ENCODE results near the gene ACAN.

The ACAN gene

DNA sequence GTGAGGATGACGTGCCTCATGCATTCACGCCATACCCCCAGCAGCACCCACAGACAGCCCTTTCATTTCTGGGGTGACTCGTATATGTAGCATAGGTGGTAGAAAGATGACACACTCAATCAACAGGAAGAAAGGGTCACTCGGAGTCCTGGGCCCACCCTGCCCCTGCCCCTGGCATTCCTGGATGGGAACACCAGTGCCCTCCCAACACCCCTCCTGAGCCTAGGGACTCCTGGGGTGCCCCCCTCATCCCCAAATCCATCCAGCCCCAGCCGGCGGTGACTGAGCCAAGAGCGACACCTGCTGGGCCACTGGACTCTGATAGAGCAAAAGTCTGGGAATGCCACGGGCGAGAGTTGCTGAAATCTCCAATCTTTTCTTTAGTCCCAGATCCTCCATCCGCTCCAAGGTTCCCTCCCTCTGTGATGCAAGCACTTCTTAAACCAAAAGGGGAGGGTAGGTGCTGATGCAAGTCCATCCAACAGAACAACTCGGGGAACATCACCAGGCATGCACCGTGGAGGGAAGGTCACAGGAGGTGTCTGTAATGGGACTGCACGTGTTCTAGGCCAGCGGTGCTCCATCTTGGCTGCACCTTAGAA is 31.1 kb downstream of the ACAN start:
- TF ChIP-seq FOXP2 (optimal IDR thresholded peaks at IDR 0.05; ENCODE audit: borderline replicate concordance, extremely low read depth, extremely low read length, insufficient read depth): no peak
- TF ChIP-seq, protein P1, sequence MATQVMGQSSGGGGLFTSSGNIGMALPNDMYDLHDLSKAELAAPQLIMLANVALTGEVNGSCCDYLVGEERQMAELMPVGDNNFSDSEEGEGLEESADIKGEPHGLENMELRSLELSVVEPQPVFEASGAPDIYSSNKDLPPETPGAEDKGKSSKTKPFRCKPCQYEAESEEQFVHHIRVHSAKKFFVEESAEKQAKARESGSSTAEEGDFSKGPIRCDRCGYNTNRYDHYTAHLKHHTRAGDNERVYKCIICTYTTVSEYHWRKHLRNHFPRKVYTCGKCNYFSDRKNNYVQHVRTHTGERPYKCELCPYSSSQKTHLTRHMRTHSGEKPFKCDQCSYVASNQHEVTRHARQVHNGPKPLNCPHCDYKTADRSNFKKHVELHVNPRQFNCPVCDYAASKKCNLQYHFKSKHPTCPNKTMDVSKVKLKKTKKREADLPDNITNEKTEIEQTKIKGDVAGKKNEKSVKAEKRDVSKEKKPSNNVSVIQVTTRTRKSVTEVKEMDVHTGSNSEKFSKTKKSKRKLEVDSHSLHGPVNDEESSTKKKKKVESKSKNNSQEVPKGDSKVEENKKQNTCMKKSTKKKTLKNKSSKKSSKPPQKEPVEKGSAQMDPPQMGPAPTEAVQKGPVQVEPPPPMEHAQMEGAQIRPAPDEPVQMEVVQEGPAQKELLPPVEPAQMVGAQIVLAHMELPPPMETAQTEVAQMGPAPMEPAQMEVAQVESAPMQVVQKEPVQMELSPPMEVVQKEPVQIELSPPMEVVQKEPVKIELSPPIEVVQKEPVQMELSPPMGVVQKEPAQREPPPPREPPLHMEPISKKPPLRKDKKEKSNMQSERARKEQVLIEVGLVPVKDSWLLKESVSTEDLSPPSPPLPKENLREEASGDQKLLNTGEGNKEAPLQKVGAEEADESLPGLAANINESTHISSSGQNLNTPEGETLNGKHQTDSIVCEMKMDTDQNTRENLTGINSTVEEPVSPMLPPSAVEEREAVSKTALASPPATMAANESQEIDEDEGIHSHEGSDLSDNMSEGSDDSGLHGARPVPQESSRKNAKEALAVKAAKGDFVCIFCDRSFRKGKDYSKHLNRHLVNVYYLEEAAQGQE (IDR thresholded peaks at IDR 0.05; ENCODE audit: insufficient read depth in 1 of 2, low read depth in 2 of 2, low read length in 2 of 2): no peak

DNA sequence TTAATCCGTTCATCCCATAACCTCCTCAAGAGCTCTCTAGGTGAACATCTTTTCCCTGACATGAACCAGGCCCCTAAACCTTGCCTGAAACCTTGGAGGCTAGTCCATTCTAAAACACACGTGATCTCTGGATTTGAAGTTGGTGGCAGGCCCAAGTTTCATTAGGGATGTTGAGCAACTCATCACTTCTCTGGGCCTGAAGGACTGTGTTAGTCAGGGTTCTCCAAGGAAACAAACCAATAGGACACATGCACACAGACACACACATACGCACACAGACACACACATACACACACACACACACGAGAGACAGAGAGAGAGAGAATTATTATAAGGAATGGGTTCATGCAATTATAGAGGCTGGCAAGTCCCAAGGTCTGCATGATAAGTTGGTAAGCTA is 31.9 kb downstream of the ACAN start:
- TF ChIP-seq TAF1 (IDR thresholded peaks at IDR 0.05; ENCODE audit: borderline replicate concordance, insufficient read depth, low read length) (no peak), FOXP2 (optimal IDR thresholded peaks at IDR 0.05; ENCODE audit: borderline replicate concordance, extremely low read depth, extremely low read length, insufficient read depth) (no peak), SIN3A (IDR thresholded peaks at IDR 0.05; ENCODE audit: borderline replicate concordance, insufficient read depth, low read length) (no peak), POLR2AphosphoS5 (IDR thresholded peaks at IDR 0.05; ENCODE audit: low read depth, low read length) (no peak)
- TF ChIP-seq, protein P1 (IDR thresholded peaks at IDR 0.05; ENCODE audit: insufficient read depth in 1 of 2, low read depth in 2 of 2, low read length in 2 of 2): no peak

DNA sequence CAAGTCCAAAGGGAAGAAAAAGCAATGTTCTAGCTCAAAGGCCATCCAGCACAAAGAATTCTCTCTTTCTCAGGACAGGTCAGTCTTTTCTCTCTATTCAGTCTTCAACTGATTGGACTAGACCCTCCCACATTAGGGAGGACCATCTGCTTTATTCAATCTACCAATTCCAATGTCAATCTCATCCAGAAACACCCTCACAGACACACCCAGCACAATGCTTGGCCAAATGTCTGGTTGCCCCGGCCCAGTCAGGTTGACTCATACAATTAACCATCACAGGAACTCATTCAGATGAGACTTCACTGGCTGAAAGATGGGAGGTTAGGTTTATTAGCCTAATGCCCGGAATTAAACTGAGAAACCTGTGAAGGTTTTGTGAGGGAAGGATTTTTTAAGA is 32.4 kb downstream of the ACAN start:
- TF ChIP-seq, protein P1 (IDR thresholded peaks at IDR 0.05; ENCODE audit: insufficient read depth in 1 of 2, low read depth in 2 of 2, low read length in 2 of 2): no peak
- TF ChIP-seq POLR2AphosphoS5 (IDR thresholded peaks at IDR 0.05; ENCODE audit: low read depth, low read length): no peak
- TF ChIP-seq TAF1 (IDR thresholded peaks at IDR 0.05; ENCODE audit: borderline replicate concordance, insufficient read depth, low read length): no peak
- no peak for TF ChIP-seq SIN3A (IDR thresholded peaks at IDR 0.05; ENCODE audit: borderline replicate concordance, insufficient read depth, low read length)
- no peak for TF ChIP-seq FOXP2 (optimal IDR thresholded peaks at IDR 0.05; ENCODE audit: borderline replicate concordance, extremely low read depth, extremely low read length, insufficient read depth)

DNA sequence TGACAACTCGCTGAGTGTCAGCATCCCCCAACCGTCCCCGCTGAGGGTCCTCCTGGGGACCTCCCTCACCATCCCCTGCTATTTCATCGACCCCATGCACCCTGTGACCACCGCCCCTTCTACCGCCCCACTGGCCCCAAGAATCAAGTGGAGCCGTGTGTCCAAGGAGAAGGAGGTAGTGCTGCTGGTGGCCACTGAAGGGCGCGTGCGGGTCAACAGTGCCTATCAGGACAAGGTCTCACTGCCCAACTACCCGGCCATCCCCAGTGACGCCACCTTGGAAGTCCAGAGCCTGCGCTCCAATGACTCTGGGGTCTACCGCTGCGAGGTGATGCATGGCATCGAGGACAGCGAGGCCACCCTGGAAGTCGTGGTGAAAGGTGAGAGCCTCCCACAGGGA is 35.4 kb downstream of the ACAN start:
- TF ChIP-seq TAF1 (IDR thresholded peaks at IDR 0.05; ENCODE audit: borderline replicate concordance, insufficient read depth, low read length) (no peak), FOXP2 (optimal IDR thresholded peaks at IDR 0.05; ENCODE audit: borderline replicate concordance, extremely low read depth, extremely low read length, insufficient read depth) (no peak), SIN3A (IDR thresholded peaks at IDR 0.05; ENCODE audit: borderline replicate concordance, insufficient read depth, low read length) (no peak), POLR2AphosphoS5 (IDR thresholded peaks at IDR 0.05; ENCODE audit: low read depth, low read length) (no peak)
- TF ChIP-seq, protein P1 (IDR thresholded peaks at IDR 0.05; ENCODE audit: insufficient read depth in 1 of 2, low read depth in 2 of 2, low read length in 2 of 2): no peak

DNA sequence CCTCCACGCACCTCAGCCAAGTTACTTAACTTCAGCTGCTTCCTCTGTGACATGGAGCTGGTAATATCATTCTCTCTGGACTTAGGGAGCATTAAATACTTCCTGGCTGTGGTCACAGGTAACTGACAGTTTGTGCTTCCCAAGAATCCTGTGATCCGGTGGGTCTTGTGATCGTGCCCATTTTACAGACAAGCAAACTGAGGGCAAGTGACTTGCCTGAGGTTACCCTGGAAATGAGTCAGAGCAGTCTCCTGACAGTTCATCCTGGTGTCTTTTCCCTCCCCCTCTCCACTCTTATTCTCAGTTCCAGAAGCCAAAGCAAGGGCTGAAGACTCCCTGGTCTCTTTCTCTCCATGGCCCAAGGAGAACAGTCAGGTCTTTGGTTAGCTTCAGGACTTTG is 35.9 kb downstream of the ACAN start:
- TF ChIP-seq POLR2AphosphoS5 (IDR thresholded peaks at IDR 0.05; ENCODE audit: low read depth, low read length) (no peak), SIN3A (IDR thresholded peaks at IDR 0.05; ENCODE audit: borderline replicate concordance, insufficient read depth, low read length) (no peak), FOXP2 (optimal IDR thresholded peaks at IDR 0.05; ENCODE audit: borderline replicate concordance, extremely low read depth, extremely low read length, insufficient read depth) (no peak), TAF1 (IDR thresholded peaks at IDR 0.05; ENCODE audit: borderline replicate concordance, insufficient read depth, low read length) (no peak)
- TF ChIP-seq, protein P1 (IDR thresholded peaks at IDR 0.05; ENCODE audit: insufficient read depth in 1 of 2, low read depth in 2 of 2, low read length in 2 of 2): no peak

Data from PFSK-1 (cell line).